Femur (tissue), 1 donor: ENCODE measurements around the gene RRAD.
"Not testable (repeated sequence)": the region's sequence is repeated elsewhere in the genome, so short reads cannot be mapped to it uniquely, and the experiment has no call there.

Experiments used
- DNase-seq: peaks from one replicate; pipeline ENCODE4 v3.0.0-alpha.2; 2017

The RRAD gene

GRCh38 chr16:66899310-66899944, 25.9 kb downstream of the RRAD start:
- DNase-seq = no peak

- DNase-seq = no peak
Observed at GRCh38 chr16:66898933-66899309, 26.4 kb downstream of the RRAD start.

- no peak for DNase-seq
Observed at GRCh38 chr16:66898207-66898606, 27.1 kb downstream of the RRAD start.

- DNase-seq = not testable (repeated sequence)
Observed at GRCh38 chr16:66896682-66897081, 28.7 kb downstream of the RRAD start.

- no peak for DNase-seq
Observed at GRCh38 chr16:66895999-66896398, 29.3 kb downstream of the RRAD start.

GRCh38 chr16:66895689-66895979, 29.7 kb downstream of the RRAD start:
- no peak for DNase-seq

- peak; percentile 77 for DNase-seq
Observed at GRCh38 chr16:66894948-66895688, 30.2 kb downstream of the RRAD start.

GRCh38 chr16:66894055-66894454, 31.3 kb downstream of the RRAD start:
- no peak for DNase-seq

GRCh38 chr16:66891797-66892196, 33.5 kb downstream of the RRAD start:
- DNase-seq = no peak

- DNase-seq = no peak
Observed at GRCh38 chr16:66891360-66891759, 34.0 kb downstream of the RRAD start.

- no peak for DNase-seq
Observed at GRCh38 chr16:66890799-66891198, 34.5 kb downstream of the RRAD start.

- DNase-seq = no peak
Observed at GRCh38 chr16:66889622-66890021, 35.7 kb downstream of the RRAD start.

GRCh38 chr16:66888647-66889615, 36.4 kb downstream of the RRAD start:
- no peak for DNase-seq

- no peak for DNase-seq
Observed at GRCh38 chr16:66886914-66887313, 38.4 kb downstream of the RRAD start.

- DNase-seq = no peak
Observed at GRCh38 chr16:66886321-66886720, 39.0 kb downstream of the RRAD start.

- no peak for DNase-seq
Observed at GRCh38 chr16:66885491-66885890, 39.8 kb downstream of the RRAD start.

GRCh38 chr16:66882702-66883101, 42.6 kb downstream of the RRAD start:
- DNase-seq = no peak

GRCh38 chr16:66881964-66882508, 43.3 kb downstream of the RRAD start:
- DNase-seq = no peak

- no peak for DNase-seq
Observed at GRCh38 chr16:66881560-66881959, 43.8 kb downstream of the RRAD start.

- DNase-seq = no peak
Observed at GRCh38 chr16:66881014-66881417, 44.3 kb downstream of the RRAD start.

- peak; percentile 95 for DNase-seq
Observed at GRCh38 chr16:66880288-66881013, 44.9 kb downstream of the RRAD start, which contains the start of gene PDP2. PDP2 (plus strand) TSS chr16:66880515; CDS start chr16:66884285, 3,770 bp downstream.

- no peak for DNase-seq
Observed at GRCh38 chr16:66878067-66878466, 47.3 kb downstream of the RRAD start.
